Mucosa of stomach (tissue), 1 donor: Measurements from ENCODE around the gene UGT1A6.
A peak's percentile ranks its signal among the peaks of the same experiment; 100 is the strongest.
"Not testable (repeated sequence)": the region's sequence is repeated elsewhere in the genome, so short reads cannot be mapped to it uniquely, and the experiment has no call there.

Experiments used
- H3K27me3 ChIP-seq: one replicate; pipeline ENCODE4 v1.7.0; 2013; ENCODE audit warnings: mild to moderate bottlenecking, low read length; ENCODE audit not compliant: control insufficient read depth, insufficient read depth
- H3K36me3 ChIP-seq: one replicate; pipeline ENCODE4 v1.7.0; 2013; ENCODE audit warnings: low read length; ENCODE audit not compliant: control insufficient read depth, insufficient read depth
- H3K4me1 ChIP-seq: one replicate; pipeline ENCODE4 v1.7.0; 2013; ENCODE audit warnings: mild to moderate bottlenecking, low read length; ENCODE audit not compliant: control insufficient read depth, insufficient read depth
- H3K4me3 ChIP-seq: one replicate; pipeline ENCODE4 v1.7.0; 2013; ENCODE audit warnings: low read length
- H3K9ac ChIP-seq: one replicate; pipeline ENCODE4 v1.7.0; 2013; ENCODE audit warnings: mild to moderate bottlenecking, low read length, moderate library complexity
- H3K9me3 ChIP-seq: one replicate; pipeline ENCODE4 v1.7.0; 2013; ENCODE audit warnings: mild to moderate bottlenecking, low read length, moderate library complexity; ENCODE audit not compliant: control insufficient read depth
- donor health status: Pancreatic carcinoma.

Gene UGT1A6

DNA sequence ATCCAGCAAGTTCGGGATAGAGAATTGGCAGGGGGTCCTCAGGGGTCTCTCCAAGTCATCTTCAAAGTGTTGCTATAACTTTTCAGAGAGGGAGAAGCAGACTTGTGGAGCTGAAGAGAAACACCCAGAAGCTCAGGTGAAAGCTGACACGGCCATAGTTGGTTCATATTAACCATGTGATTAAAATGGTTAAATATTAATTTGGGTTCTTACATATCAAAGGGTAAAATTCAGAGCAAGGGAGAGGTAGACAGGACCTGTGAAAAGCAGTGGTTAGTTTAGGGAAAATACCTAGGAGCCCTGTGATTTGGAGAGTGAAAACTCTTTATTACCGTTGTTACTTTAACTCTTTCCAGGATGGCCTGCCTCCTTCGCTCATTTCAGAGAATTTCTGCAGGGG, at the start of gene UGT1A6:
UGT1A6 (plus strand) TSS at position 243 of the 400 bp plus-strand sequence; CDS start at position 358, 115 bp downstream.
- H3K9me3 ChIP-seq = no peaks in the 10 kb centered on the region
- no peaks in the 10 kb centered on the region for H3K36me3 ChIP-seq
- no peaks in the 10 kb centered on the region for H3K27me3 ChIP-seq
- peaks cover 54% of the 10 kb centered on the region for H3K4me1 ChIP-seq
- peak within 1 kb of the TSS; percentile 9 for H3K4me3 ChIP-seq
- peak within 1 kb of the TSS; percentile 59 for H3K9ac ChIP-seq

DNA sequence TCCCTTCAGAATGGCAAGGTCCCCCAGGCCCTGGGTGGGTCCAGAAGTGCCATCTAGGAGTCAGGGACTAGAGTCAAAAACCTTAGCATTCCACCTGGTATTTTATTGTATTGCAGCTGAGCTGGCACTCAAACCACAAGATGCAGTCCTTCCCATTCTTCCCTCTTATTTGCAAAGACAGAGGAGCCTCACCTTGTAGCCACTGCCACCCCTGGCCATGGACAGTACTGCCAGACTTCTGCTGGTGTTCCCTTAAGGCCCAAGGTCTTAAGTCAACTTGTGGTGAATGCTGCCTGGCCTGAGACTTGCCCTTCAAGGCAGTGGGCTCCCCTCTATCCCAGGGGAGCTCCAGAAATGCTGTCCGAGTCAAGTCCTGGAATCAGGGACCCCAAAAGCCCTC, 49.6 kb upstream of the UGT1A6 start:
- Histone ChIP-seq H3K4me1 (peaks cover 6% of the 10 kb centered on the region), H3K4me3 (no peak overlapping the region), H3K9ac (no peak overlapping the region), H3K27me3 (no peaks in the 10 kb centered on the region), H3K9me3 (no peaks in the 10 kb centered on the region), H3K36me3 (no peaks in the 10 kb centered on the region)

DNA sequence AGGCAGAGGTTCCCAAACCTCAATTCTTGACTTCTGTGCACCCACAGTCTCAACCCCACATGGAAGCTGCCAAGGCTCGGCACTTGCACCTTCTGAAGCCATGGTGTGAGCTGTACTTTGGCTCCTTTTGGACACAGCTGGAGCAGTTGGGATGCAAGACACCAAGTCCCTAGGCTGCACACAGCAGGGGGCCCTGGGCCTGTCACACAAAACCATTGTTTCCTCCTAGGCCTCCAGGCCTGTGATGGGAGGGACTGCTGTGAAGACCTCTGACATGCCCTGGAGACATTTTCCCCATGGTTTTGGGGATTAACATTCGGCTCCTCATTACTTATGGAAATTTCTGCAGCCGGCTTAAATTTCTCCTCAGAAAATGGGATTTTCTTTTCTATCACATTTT, 46.7 kb upstream of the UGT1A6 start:
- not testable (repeated sequence) for H3K36me3 ChIP-seq, H3K4me1 ChIP-seq, H3K27me3 ChIP-seq, H3K4me3 ChIP-seq, H3K9me3 ChIP-seq, H3K9ac ChIP-seq

DNA sequence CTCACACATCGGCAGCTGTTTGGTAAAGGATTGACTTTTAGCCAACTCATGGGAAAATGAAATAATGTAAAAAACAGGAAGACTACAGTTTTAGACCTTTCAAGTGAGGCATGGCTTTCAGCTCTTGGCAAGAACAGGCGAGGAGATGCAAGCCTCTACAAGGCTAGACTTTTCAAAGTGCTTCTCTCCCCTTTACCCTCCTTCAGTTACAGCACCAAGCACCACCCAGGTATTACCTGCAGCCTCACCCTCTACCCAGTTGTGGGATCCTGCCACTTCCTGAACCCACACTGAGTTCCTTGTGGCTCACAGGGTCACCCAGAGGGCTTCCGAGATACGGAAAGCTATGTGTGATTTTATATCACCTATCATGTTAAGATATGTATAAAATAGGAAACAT, 41.7 kb upstream of the UGT1A6 start:
- no peak overlapping the region for H3K9ac ChIP-seq
- no peaks in the 10 kb centered on the region for H3K27me3 ChIP-seq
- H3K4me3 ChIP-seq = no peak overlapping the region
- no peaks in the 10 kb centered on the region for H3K9me3 ChIP-seq
- H3K4me1 ChIP-seq = peaks cover 6% of the 10 kb centered on the region
- H3K36me3 ChIP-seq = no peaks in the 10 kb centered on the region

DNA sequence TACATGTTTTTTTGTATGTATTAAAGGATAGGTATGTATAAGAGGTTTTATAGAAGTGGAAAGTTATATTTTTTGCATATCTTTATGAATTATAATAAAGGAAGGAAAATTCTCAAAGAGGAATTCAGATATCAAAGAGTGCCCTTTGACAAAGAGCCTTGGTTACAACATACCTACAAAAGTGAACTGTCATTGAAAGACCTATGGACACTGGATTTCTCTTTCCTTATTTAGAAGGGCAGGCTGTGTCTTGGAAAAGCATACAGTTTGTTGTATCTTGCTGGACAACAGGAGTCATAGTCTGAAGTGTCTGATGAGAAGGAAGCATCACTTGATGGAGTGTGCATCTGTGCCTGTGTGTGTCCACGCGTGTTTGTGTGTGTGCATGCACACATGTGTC, 41.3 kb upstream of the UGT1A6 start:
- Histone ChIP-seq H3K4me1 (peaks cover 6% of the 10 kb centered on the region), H3K27me3 (no peaks in the 10 kb centered on the region), H3K9ac (no peak overlapping the region), H3K9me3 (no peaks in the 10 kb centered on the region), H3K36me3 (no peaks in the 10 kb centered on the region), H3K4me3 (no peak overlapping the region)

DNA sequence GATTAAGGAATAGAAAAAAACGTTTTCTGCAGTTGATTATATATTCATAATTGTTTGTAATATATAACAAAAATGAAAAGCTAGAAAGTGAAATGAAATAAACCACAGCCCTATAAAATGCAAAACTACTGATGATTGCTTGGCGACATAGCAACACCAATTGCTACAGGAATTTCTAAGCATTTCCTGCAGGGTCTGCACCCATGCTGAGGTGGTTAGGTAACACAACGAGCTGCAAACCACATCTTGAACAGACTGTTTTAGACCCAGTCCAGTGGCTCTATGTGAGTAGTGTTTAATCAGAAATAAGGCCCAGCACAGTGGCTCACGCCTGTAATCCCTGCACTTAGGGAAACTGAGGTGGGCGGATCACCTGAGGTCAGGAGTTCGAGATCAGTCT, 38.2 kb upstream of the UGT1A6 start:
- no peak overlapping the region for H3K4me3 ChIP-seq
- H3K4me1 ChIP-seq = peaks cover 6% of the 10 kb centered on the region
- no peak overlapping the region for H3K9ac ChIP-seq
- no peaks in the 10 kb centered on the region for H3K27me3 ChIP-seq
- no peaks in the 10 kb centered on the region for H3K36me3 ChIP-seq
- no peaks in the 10 kb centered on the region for H3K9me3 ChIP-seq

DNA sequence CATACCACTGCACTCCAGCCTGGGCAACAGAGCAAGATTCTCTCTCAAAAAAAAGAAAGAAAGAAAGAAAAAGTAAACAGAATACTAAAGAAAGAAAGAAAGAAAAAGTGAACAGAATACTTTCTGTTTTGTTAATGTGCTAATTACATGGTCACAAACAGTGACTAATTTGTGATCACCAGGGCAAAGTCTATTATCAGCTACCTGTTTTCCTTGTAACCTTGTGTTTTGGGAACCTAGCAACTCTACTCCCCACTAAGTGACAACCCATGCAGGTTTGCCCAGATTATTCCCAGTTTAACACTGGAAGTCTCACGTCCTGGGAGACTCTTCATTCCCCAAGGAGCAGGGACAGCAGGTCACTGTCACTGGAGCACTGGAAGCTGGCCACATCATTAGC, 37.6 kb upstream of the UGT1A6 start:
- no peak overlapping the region for H3K9ac ChIP-seq

DNA sequence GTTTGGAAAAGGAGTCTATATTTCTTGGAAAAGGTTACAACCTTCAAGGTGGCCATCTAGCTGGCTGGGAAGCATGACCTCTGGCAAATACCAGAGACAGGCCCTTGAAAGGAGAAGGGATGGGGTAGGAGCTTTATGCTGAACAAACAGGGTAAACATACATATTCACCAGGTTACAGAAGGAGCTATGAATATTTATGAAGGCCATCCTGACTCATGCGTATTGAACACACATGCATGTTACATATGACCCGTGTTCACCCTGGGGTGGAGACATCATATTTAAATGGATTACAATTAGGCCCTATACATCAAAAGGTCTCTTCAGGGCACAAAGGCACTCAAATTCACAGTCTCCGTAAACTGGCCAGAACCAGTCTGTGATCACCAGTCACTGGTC, 36.7 kb upstream of the UGT1A6 start:
- not testable (repeated sequence) for H3K36me3 ChIP-seq, H3K9ac ChIP-seq, H3K27me3 ChIP-seq, H3K4me3 ChIP-seq, H3K4me1 ChIP-seq, H3K9me3 ChIP-seq

More for the DNA sequence above, 37.6 kb upstream of the UGT1A6 start:
- Histone ChIP-seq H3K9me3 (no peaks in the 10 kb centered on the region), H3K36me3 (no peaks in the 10 kb centered on the region), H3K4me3 (no peak overlapping the region), H3K4me1 (peaks cover 6% of the 10 kb centered on the region), H3K27me3 (no peaks in the 10 kb centered on the region)

DNA sequence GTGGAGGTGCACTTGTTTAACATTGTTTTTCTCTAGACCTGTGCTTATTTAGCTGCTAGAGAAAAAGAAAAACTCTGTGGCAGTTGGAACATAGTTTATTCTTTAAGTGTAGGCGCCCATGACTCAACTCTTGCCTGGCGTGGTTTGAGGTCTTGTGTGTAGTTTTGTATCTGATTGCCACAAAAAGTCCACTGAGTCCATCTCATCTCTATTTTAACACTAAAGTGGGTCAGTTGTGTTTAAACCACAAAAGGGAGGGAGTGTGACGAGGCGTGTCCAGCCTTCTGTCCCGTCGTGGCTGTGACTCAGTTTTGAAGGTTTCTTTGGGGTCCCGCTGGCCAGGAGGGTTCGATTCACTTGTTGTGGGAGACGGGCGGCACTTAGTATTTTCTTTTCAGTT, 36.2 kb upstream of the UGT1A6 start:
- Histone ChIP-seq H3K27me3 (no peaks in the 10 kb centered on the region), H3K36me3 (no peaks in the 10 kb centered on the region), H3K4me3 (no peak overlapping the region), H3K9ac (no peak overlapping the region), H3K4me1 (peaks cover 6% of the 10 kb centered on the region), H3K9me3 (no peaks in the 10 kb centered on the region)

DNA sequence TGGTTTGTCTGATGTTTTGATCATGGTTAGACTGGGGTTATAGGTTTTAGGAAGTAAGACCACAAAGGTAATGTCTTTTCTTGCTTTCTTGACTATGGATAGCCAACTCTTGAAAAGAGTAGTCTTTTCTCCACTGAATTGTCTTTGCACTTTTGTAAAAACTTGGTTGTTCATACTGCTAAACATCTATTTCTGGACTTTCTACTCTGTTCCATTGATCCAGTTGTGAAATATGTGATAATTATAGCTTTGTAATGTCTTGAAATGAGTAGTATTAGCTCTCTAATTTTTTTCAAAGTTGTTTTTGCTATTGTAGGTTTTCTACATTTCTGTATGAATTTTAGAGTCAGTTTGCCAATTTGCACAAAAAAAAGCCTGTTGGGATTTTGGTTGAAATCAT, 34.1 kb upstream of the UGT1A6 start:
- Histone ChIP-seq H3K27me3 (no peaks in the 10 kb centered on the region), H3K4me1 (peaks cover 6% of the 10 kb centered on the region), H3K9ac (no peak overlapping the region), H3K9me3 (no peaks in the 10 kb centered on the region), H3K36me3 (no peaks in the 10 kb centered on the region), H3K4me3 (no peak overlapping the region)

DNA sequence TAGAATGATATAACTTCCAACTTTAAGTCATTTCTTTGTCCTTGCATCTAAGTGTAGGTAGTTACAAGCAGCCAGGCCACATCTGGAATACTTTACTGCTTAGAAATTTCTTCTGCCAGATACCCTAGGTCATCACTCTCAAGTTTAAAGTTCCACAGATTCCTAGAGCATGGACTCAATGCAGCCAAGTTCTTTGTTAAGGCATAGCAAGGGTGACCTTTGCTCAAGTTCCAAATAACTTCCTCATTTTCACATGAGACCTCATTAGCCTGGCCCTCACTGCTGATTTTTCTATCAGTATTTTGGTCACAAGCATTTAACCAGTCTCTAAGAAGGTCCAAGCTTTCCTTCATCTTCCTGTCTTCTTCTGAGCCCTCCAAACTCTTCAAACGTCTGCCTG, 28.8 kb upstream of the UGT1A6 start:
- H3K27me3 ChIP-seq = no peaks in the 10 kb centered on the region
- H3K9ac ChIP-seq = no peak overlapping the region
- no peak overlapping the region for H3K4me3 ChIP-seq
- no peaks in the 10 kb centered on the region for H3K36me3 ChIP-seq
- H3K4me1 ChIP-seq = no peaks in the 10 kb centered on the region
- no peaks in the 10 kb centered on the region for H3K9me3 ChIP-seq

DNA sequence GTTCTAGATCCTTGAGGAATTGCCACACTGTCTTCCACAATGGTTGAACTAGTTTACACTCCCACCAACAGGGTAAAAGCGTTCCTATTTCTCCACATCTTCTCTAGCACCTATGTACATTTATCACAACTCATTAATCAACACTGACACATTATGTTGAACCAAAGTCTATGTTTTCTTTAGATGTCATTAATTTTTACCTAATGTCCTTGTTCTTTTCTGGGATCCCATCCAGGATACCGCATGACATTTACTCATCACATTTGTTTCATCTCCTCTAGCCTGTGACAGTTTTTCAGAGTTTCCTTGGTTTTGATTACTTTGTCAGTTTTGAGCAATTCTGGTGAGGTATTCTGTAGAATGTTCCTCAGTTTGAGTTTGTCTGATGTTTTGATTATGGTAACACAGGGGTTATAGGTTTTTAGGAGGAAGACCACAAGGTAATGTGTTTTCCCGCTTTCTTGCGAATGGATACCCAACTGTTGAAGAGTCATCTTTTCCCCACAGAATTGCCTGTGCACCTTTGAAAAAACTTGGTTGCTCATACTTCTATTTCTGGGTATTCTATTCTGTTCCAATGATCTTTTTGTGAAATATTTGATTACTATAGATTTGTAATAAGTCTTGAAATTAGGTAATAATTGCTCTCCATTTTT, 24.0 kb upstream of the UGT1A6 start:
- Histone ChIP-seq H3K27me3 (no peaks in the 10 kb centered on the region), H3K4me1 (no peaks in the 10 kb centered on the region), H3K4me3 (no peak overlapping the region), H3K9me3 (no peaks in the 10 kb centered on the region), H3K9ac (no peak overlapping the region), H3K36me3 (no peaks in the 10 kb centered on the region)
